K562 (cell line): ENCODE data around the gene SCARF1. TPM values are rescaled to one million over a fixed set of nuclear protein-coding genes. Genes with fewer than 3 reads are reported as not detected.

Experiments used
- ATAC-seq: fragments of 200-7000 bp; cut with Tn5 transposase; 3 replicates; pipeline ENCODE4 v1.9.1; 2020; ENCODE audit warnings: moderate library complexity
- BruUV-seq: library from RNA; stranded (reverse); fragments of 400-500 nt; replicated peaks from 2 replicates; lab custom pipeline; 2021; lab: Mats Ljungman, UMichigan
- CTCF ChIA-PET: fragments of 300-600 bp; formaldehyde crosslinking; extraction: SDS; loops from one replicate; lab custom pipeline; 2021; ENCODE audit warnings: low intra/inter-chr PET ratio; lab: Yijun Ruan, JAX
- POLR2A ChIA-PET: fragments of 300-600, 350-650 bp; sonication (Branson Sonifier 250); formaldehyde crosslinking; extraction: SDS; loops from one replicate; lab custom pipeline; 2021; ENCODE audit warnings: antibody characterized with exemption, inconsistent platforms; lab: Yijun Ruan, JAX
- DNase-seq, 4 experiments: peaks; one replicate each; pipeline versions ENCODE4 v3.0.0 to v3.0.0-alpha.2; 2011 to 2018; ENCODE audit warnings: low spot score in 3 of 4, mixed read lengths in 3 of 4; ENCODE audit errors: extremely low read depth in 1 of 4
- FAIRE-seq: peaks from 2 replicates; lab custom pipeline; 2011; peaks lifted over from hg19 to GRCh38; lab: Jason Lieb, UNC
- H2AFZ ChIP-seq: 2 replicates; pipeline ENCODE4 v1.6.0; 2011; ENCODE audit warnings: low read depth, low read length, control low read depth, inconsistent platforms
- H3K27ac ChIP-seq: fragments of 200-600 bp; 3 replicates; pipeline ENCODE4 v1.8.0; 2011; ENCODE audit warnings: low read depth, mild to moderate bottlenecking, control low read depth, inconsistent platforms, low read length, moderate library complexity, mixed read lengths; ENCODE audit errors: extremely low read depth
- H3K27me3 ChIP-seq, 2 experiments: fragments of 300-600 bp in 1 of 2; 2 replicates in 1 of 2; 3 replicates in 1 of 2; pipeline versions ENCODE4 v1.6.0 to v1.8.0; 2011; ENCODE audit warnings: inconsistent platforms in 2 of 2, low read length in 2 of 2, mild to moderate bottlenecking in 1 of 2, mixed read lengths in 1 of 2, moderate library complexity in 1 of 2; ENCODE audit not compliant: control insufficient read depth in 2 of 2, insufficient read depth in 2 of 2
- H3K36me3 ChIP-seq: fragments of 300-600 bp; 3 replicates; pipeline ENCODE4 v1.8.0; 2011; ENCODE audit warnings: mild to moderate bottlenecking, low read length, inconsistent platforms; ENCODE audit not compliant: control insufficient read depth, insufficient read depth
- H3K4me1 ChIP-seq, 2 experiments: fragments of 200-600 bp in 1 of 2; replicated peaks in 1 of 2; 2 replicates in 1 of 2; 3 replicates in 1 of 2; pipeline versions ENCODE4 v1.5.1 to v1.8.0; 2011; ENCODE audit warnings: inconsistent platforms in 2 of 2, low read length in 2 of 2, mild to moderate bottlenecking in 1 of 2, mixed read lengths in 1 of 2, moderate library complexity in 1 of 2; ENCODE audit not compliant: control insufficient read depth in 2 of 2, insufficient read depth in 2 of 2
- H3K4me2 ChIP-seq: 2 replicates; pipeline ENCODE4 v1.6.1; 2011; ENCODE audit warnings: low read length, control low read depth, inconsistent platforms, mixed read lengths; ENCODE audit not compliant: insufficient read depth
- H3K4me3 ChIP-seq: fragments of 200-600 bp; sonication (generic), shearing (Covaris generic); 2 replicates; pipeline ENCODE4 v1.5.1; 2016; ENCODE audit warnings: control low read depth, inconsistent platforms
- H3K79me2 ChIP-seq: fragments of 200-600 bp; 3 replicates; pipeline ENCODE4 v1.8.0; 2011; ENCODE audit warnings: low read length, inconsistent platforms; ENCODE audit not compliant: control insufficient read depth, insufficient read depth
- H3K9ac ChIP-seq, 2 experiments: 2 replicates each; pipeline versions ENCODE4 v1.6.0 to v1.6.1; 2011; ENCODE audit warnings: low read depth in 2 of 2, low read length in 2 of 2, control low read depth in 1 of 2, inconsistent platforms in 1 of 2, mild to moderate bottlenecking in 1 of 2, mixed read lengths in 1 of 2; ENCODE audit not compliant: insufficient read depth in 1 of 2
- H3K9me1 ChIP-seq: one replicate; pipeline ENCODE4 v1.6.0; 2011; ENCODE audit warnings: inconsistent platforms, mild to moderate bottlenecking, low read length, moderate library complexity; ENCODE audit not compliant: control insufficient read depth, insufficient read depth
- H3K9me3 ChIP-seq: replicated peaks from 2 replicates; pipeline ENCODE4 v1.5.1; 2011; ENCODE audit warnings: low read depth, low read length, inconsistent platforms; ENCODE audit not compliant: control insufficient read depth, insufficient read depth
- H4K20me1 ChIP-seq: replicated peaks from 2 replicates; pipeline ENCODE4 v1.6.1; 2011; ENCODE audit warnings: low read length, inconsistent platforms, mixed read lengths; ENCODE audit not compliant: control insufficient read depth, insufficient read depth
- BHLHE40 ChIP-seq: IDR thresholded peaks from 2 replicates; pipeline ENCODE4 v1.6.1; 2011; ENCODE audit warnings: low read length, improper control_type of control experiment
- ESRRB ChIP-seq: fragments of 250-450 bp; sonication (Bioruptor Pico); IDR thresholded peaks from 2 replicates; pipeline ENCODE4 v1.5.0; 2020; ENCODE audit warnings: mild to moderate bottlenecking, moderate library complexity, borderline replicate concordance
- KLF13 ChIP-seq: fragments of 450-650 bp; IDR thresholded peaks from 2 replicates; pipeline ENCODE4 v1.6.1; 2016; ENCODE audit warnings: missing genetic modification characterization, low read depth, mild to moderate bottlenecking, missing compliant biosample characterization, moderate library complexity, borderline replicate concordance
- RAD51 ChIP-seq: fragments of 450-650 bp; IDR thresholded peaks from 2 replicates; pipeline ENCODE4 v1.7.1; 2016; ENCODE audit warnings: low read depth, mild to moderate bottlenecking, borderline replicate concordance
- SIN3A ChIP-seq, 2 experiments: fragments of 150-350 bp in 1 of 2; IDR thresholded peaks; 2 replicates each; pipeline ENCODE4 v1.6.1; 2011 to 2016; ENCODE audit warnings: borderline replicate concordance in 2 of 2, low read depth in 2 of 2, low read length in 2 of 2, mild to moderate bottlenecking in 2 of 2, moderate library complexity in 2 of 2; ENCODE audit not compliant: control insufficient read depth in 1 of 2
- STAT5A ChIP-seq: IDR thresholded peaks from 2 replicates; pipeline ENCODE4 v1.6.1; 2012; ENCODE audit warnings: low read length, inconsistent platforms, borderline replicate concordance
- TEAD2 ChIP-seq: fragments of 450-650 bp; IDR thresholded peaks from 2 replicates; pipeline ENCODE4 v1.6.1; 2016; ENCODE audit warnings: missing genetic modification characterization, control low read depth, missing compliant biosample characterization
- ZKSCAN1 ChIP-seq: fragments of 150-350 bp; IDR thresholded peaks from 2 replicates; pipeline ENCODE4 v1.6.1; 2016; ENCODE audit warnings: low read depth, low read length
- ZNF778 ChIP-seq: fragments of 450-650 bp; formaldehyde crosslinking; IDR thresholded peaks from 2 replicates; pipeline ENCODE4 v1.4.0; 2020; ENCODE audit warnings: mild to moderate bottlenecking, moderate library complexity
- WGBS: fragments of 100-300 bp; shearing (Covaris generic); methylation state at CpG from one replicate; pipeline ENCODE4 v1.1.6; 2016; ENCODE audit warnings: low coverage, mixed read lengths; ENCODE audit not compliant: insufficient coverage; ENCODE audit errors: missing lambda C conversion rate; 5-methylcytosine and 5-hydroxymethylcytosine counted together
- in situ Hi-C: fragments of 300-500 bp; cut with MboI; formaldehyde crosslinking; loops from 4 replicates; pipeline ENCODE4 v1.15.0; 2018; ENCODE audit warnings: inconsistent platforms, mixed read lengths
- intact Hi-C: fragments of 100-400 bp; cut with micrococcal nuclease; formaldehyde crosslinking; loops from 2 replicates; pipeline ENCODE4 v1.14.2; 2022
- polyA plus RNA-seq, 8 experiments: library from polyadenylated mRNA; depleted of rRNA in 4 of 8; stranded (reverse) in 5 of 8; unstranded in 3 of 8; fragments of >200 nt; fragmentation: Nextera tagmentation in 2 of 8; fragmentation: Illumina TruSeq in 1 of 8; extraction: Ambion mirVana in 2 of 8; extraction: Trizol in 1 of 8; gene quantifications; 2 replicates each; pipeline versions ENCODE4 v1.2.1 to v1.2.3, GENCODE V29; 2011 to 2014; ENCODE audit warnings: inconsistent platforms in 1 of 8, missing spikeins in 1 of 8
- total RNA-seq, 7 experiments: library from RNA; depleted of rRNA in 6 of 7; stranded (reverse); fragments of >200 nt in 6 of 7; fragmentation: Illumina TruSeq in 2 of 7; extraction: Trizol in 2 of 7; gene quantifications; 2 replicates each; pipeline versions ENCODE4 v1.2.1 to v1.2.3, GENCODE V29; 2011 to 2021; ENCODE audit warnings: low replicate concordance in 1 of 7
- TF ChIP-seq, protein P1 (sequence below): fragments of 450-650 bp; IDR thresholded peaks from 2 replicates; pipeline ENCODE4 v1.7.0; 2016; ENCODE audit warnings: borderline replicate concordance
- TF ChIP-seq, protein P2 (sequence below): fragments of 250-450 bp; sonication (Bioruptor Pico); IDR thresholded peaks from 2 replicates; pipeline ENCODE4 v1.8.0; 2021; ENCODE audit warnings: mild to moderate bottlenecking, moderate library complexity
- TF ChIP-seq, protein P3 (sequence below): sonication (generic); formaldehyde crosslinking; IDR thresholded peaks from 2 replicates; pipeline ENCODE4 v1.8.1; 2023; ENCODE audit warnings: missing genetic modification reagents, mild to moderate bottlenecking, borderline replicate concordance

The SCARF1 gene
- total and polyA plus RNA-seq, 9 of the 15 experiments (the other 6 are each of a cell fraction or from before 2014, with no cell fraction given) = 0.04 to 2.1 (median 0.63) TPM

DNA sequence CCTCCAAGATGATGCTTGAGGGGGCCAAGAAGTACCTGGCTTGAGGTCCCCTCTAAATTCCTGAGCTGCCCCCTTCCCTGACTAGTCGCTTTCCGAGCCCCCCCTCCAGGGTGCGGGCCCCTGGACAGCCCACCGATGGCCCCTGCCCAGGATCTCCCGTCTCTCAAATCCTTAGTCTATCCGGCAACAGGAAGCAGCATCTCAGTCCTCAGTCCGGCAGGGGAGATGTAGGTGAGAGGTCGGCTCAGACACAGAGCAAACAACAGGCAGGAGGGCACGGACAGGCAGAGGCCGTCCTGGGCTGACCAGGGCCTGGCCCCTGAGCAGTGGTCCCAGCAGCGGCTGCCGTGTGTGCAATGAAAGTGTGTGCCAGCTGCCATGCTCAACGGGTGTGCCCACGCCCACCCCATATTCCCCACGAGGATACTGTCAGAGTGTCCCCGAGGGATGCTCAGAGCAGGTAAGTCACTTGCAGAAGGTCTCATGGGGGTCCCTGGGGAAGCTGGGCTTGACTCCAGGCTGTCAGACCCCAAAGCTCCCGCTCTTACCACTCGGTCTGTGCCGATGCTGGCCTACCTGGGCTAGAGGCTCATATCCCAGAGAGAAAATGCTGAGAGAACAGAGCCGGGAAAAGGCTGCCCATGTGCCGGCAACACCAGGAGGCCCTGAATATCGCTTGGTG lies 24.1 kb downstream of the SCARF1 start:
- Histone ChIP-seq H3K36me3 (no peaks in the 10 kb centered on the region), H3K27me3 (no peaks in the 10 kb centered on the region), H2AFZ (no peak overlapping the region), H3K4me1 (peaks cover 8 to 38% of the 10 kb centered on the region in 2 experiments; a peak in 4 of 5 replicates), H4K20me1 (peaks cover 8% of the 10 kb centered on the region; the same call in 1 of the 2 replicates), H3K27ac (no peak overlapping the region), H3K79me2 (no peaks in the 10 kb centered on the region), H3K9ac (no peak overlapping the region; a peak in 1 of 4 replicates), H3K9me3 (no peaks in the 10 kb centered on the region), H3K4me3 (no peak overlapping the region), H3K4me2 (no peak overlapping the region), H3K9me1 (no peaks in the 10 kb centered on the region)
- no peak for TF ChIP-seq TEAD2 (tag)
- TF ChIP-seq ESRRB (CRISPR knock-in tag) = no peak
- TF ChIP-seq, protein P1, sequence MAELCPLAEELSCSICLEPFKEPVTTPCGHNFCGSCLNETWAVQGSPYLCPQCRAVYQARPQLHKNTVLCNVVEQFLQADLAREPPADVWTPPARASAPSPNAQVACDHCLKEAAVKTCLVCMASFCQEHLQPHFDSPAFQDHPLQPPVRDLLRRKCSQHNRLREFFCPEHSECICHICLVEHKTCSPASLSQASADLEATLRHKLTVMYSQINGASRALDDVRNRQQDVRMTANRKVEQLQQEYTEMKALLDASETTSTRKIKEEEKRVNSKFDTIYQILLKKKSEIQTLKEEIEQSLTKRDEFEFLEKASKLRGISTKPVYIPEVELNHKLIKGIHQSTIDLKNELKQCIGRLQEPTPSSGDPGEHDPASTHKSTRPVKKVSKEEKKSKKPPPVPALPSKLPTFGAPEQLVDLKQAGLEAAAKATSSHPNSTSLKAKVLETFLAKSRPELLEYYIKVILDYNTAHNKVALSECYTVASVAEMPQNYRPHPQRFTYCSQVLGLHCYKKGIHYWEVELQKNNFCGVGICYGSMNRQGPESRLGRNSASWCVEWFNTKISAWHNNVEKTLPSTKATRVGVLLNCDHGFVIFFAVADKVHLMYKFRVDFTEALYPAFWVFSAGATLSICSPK = no peak
- no peak for TF ChIP-seq RAD51
- TF ChIP-seq BHLHE40 = no peak
- TF ChIP-seq STAT5A = no peak
- TF ChIP-seq, protein P2, sequence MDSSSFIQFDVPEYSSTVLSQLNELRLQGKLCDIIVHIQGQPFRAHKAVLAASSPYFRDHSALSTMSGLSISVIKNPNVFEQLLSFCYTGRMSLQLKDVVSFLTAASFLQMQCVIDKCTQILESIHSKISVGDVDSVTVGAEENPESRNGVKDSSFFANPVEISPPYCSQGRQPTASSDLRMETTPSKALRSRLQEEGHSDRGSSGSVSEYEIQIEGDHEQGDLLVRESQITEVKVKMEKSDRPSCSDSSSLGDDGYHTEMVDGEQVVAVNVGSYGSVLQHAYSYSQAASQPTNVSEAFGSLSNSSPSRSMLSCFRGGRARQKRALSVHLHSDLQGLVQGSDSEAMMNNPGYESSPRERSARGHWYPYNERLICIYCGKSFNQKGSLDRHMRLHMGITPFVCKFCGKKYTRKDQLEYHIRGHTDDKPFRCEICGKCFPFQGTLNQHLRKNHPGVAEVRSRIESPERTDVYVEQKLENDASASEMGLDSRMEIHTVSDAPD (CRISPR knock-in tag) = no peak
- no peak for TF ChIP-seq KLF13 (tag)
- TF ChIP-seq ZNF778 (CRISPR knock-in tag) = no peak
- TF ChIP-seq ZKSCAN1 = no peak
- TF ChIP-seq SIN3A (IDR thresholded peaks at IDR 0.05; ENCODE audit: borderline replicate concordance in 2 of 2, control insufficient read depth in 1 of 2, low read depth in 2 of 2, low read length in 2 of 2) = no peak
- TF ChIP-seq, protein P3, sequence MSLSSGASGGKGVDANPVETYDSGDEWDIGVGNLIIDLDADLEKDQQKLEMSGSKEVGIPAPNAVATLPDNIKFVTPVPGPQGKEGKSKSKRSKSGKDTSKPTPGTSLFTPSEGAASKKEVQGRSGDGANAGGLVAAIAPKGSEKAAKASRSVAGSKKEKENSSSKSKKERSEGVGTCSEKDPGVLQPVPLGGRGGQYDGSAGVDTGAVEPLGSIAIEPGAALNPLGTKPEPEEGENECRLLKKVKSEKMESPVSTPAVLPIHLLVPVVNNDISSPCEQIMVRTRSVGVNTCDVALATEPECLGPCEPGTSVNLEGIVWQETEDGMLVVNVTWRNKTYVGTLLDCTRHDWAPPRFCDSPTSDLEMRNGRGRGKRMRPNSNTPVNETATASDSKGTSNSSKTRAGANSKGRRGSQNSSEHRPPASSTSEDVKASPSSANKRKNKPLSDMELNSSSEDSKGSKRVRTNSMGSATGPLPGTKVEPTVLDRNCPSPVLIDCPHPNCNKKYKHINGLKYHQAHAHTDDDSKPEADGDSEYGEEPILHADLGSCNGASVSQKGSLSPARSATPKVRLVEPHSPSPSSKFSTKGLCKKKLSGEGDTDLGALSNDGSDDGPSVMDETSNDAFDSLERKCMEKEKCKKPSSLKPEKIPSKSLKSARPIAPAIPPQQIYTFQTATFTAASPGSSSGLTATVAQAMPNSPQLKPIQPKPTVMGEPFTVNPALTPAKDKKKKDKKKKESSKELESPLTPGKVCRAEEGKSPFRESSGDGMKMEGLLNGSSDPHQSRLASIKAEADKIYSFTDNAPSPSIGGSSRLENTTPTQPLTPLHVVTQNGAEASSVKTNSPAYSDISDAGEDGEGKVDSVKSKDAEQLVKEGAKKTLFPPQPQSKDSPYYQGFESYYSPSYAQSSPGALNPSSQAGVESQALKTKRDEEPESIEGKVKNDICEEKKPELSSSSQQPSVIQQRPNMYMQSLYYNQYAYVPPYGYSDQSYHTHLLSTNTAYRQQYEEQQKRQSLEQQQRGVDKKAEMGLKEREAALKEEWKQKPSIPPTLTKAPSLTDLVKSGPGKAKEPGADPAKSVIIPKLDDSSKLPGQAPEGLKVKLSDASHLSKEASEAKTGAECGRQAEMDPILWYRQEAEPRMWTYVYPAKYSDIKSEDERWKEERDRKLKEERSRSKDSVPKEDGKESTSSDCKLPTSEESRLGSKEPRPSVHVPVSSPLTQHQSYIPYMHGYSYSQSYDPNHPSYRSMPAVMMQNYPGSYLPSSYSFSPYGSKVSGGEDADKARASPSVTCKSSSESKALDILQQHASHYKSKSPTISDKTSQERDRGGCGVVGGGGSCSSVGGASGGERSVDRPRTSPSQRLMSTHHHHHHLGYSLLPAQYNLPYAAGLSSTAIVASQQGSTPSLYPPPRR (CRISPR knock-in tag) = no peak
- ChIA-PET POLR2A (no interaction called here), CTCF (no interaction called here)
- whole genome bisulfite sequencing = 80% methylated on average over 11 of the region's 22 CpGs
- no peak for DNase-seq
- in situ Hi-C loops = no loop called here
- no peak for ATAC-seq
- BruUV-seq = no TSS peak
- intact Hi-C loops = no loop called here
- FAIRE-seq = no peak
